ENCODE data around the gene TSPAN9. TPM values are rescaled to one million over a fixed set of nuclear protein-coding genes. Genes with fewer than 3 reads are reported as not detected.

TSPAN9 gene
- total and polyA plus RNA-seq, 11 donors: 70.0 to 387 (median 151) TPM

GRCh38 chr12:3246253-3246652 lies 169.1 kb downstream of the TSPAN9 start:
- H3K36me3 ChIP-seq: peaks cover 0 to 10% (median 0%) of the 10 kb centered on the region in 9 donors
- no peaks in the 10 kb centered on the region for H3K9me3 ChIP-seq
- no peak overlapping the region for H3K4me3 ChIP-seq
- 32 to 44% (median 41%) methylated on average over 4 of the region's 4 CpGs for WGBS, 4 donors
- H3K4me1 ChIP-seq: peaks cover 10 to 99% (median 78%) of the 10 kb centered on the region in 12 donors
- no peaks in the 10 kb centered on the region for H3K27me3 ChIP-seq
- DNase-seq (peak in 1 of 5 donors; percentile 60), ATAC-seq (no peak)
- intact Hi-C loops (cut with DNase I): no loop called here
- no peak for TF ChIP-seq POLR2A (IDR thresholded peaks at IDR 0.05)
- TF ChIP-seq, protein P1, sequence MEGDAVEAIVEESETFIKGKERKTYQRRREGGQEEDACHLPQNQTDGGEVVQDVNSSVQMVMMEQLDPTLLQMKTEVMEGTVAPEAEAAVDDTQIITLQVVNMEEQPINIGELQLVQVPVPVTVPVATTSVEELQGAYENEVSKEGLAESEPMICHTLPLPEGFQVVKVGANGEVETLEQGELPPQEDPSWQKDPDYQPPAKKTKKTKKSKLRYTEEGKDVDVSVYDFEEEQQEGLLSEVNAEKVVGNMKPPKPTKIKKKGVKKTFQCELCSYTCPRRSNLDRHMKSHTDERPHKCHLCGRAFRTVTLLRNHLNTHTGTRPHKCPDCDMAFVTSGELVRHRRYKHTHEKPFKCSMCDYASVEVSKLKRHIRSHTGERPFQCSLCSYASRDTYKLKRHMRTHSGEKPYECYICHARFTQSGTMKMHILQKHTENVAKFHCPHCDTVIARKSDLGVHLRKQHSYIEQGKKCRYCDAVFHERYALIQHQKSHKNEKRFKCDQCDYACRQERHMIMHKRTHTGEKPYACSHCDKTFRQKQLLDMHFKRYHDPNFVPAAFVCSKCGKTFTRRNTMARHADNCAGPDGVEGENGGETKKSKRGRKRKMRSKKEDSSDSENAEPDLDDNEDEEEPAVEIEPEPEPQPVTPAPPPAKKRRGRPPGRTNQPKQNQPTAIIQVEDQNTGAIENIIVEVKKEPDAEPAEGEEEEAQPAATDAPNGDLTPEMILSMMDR (IDR thresholded peaks at IDR 0.05): no peak
- H3K27ac ChIP-seq: peak overlapping the region in 11 of 12 donors; percentile 55 to 100 (median 93)

GRCh38 chr12:3247077-3247476 lies 169.9 kb downstream of the TSPAN9 start:
- no peak overlapping the region for H3K4me3 ChIP-seq
- intact Hi-C loops (cut with DNase I): no loop called here
- ATAC-seq (no peak), DNase-seq (no peak)
- 30 to 66% (median 39%) methylated on average over 11 of the region's 11 CpGs for WGBS, 4 donors
- H3K27ac ChIP-seq: peak overlapping the region in 11 of 12 donors; percentile 55 to 100 (median 93)
- peaks cover 0 to 10% (median 0%) of the 10 kb centered on the region in 9 donors for H3K36me3 ChIP-seq
- no peaks in the 10 kb centered on the region for H3K27me3 ChIP-seq
- H3K9me3 ChIP-seq: no peaks in the 10 kb centered on the region
- TF ChIP-seq, protein P1 (IDR thresholded peaks at IDR 0.05): no peak
- TF ChIP-seq POLR2A (IDR thresholded peaks at IDR 0.05): no peak
- peaks cover 10 to 99% (median 84%) of the 10 kb centered on the region in 12 donors for H3K4me1 ChIP-seq

- H3K4me1 ChIP-seq: peaks cover 10 to 98% (median 86%) of the 10 kb centered on the region in 12 donors
- H3K9me3 ChIP-seq: no peaks in the 10 kb centered on the region
- intact Hi-C loops (cut with DNase I): no loop called here
- ATAC-seq (no peak), DNase-seq (no peak)
- no peaks in the 10 kb centered on the region for H3K27me3 ChIP-seq
- no peak overlapping the region for H3K4me3 ChIP-seq
- 46 to 64% (median 57%) methylated on average over 9 of the region's 9 CpGs for WGBS, 4 donors
- no peak for TF ChIP-seq POLR2A (IDR thresholded peaks at IDR 0.05)
- TF ChIP-seq, protein P1 (IDR thresholded peaks at IDR 0.05): no peak
- H3K36me3 ChIP-seq: peaks cover 0 to 10% (median 0%) of the 10 kb centered on the region in 9 donors
- peak overlapping the region in 11 of 12 donors; percentile 32 to 100 (median 93) for H3K27ac ChIP-seq
These were observed 170.5 kb downstream of the TSPAN9 start for GRCh38 chr12:3247629-3248161.

GRCh38 chr12:3249081-3249800 lies 172.1 kb downstream of the TSPAN9 start:
- H3K36me3 ChIP-seq: peaks cover 0 to 10% (median 0%) of the 10 kb centered on the region in 9 donors
- H3K4me3 ChIP-seq: no peak overlapping the region
- intact Hi-C loops (cut with DNase I): no loop called here
- H3K9me3 ChIP-seq: no peaks in the 10 kb centered on the region
- H3K4me1 ChIP-seq: peaks cover 15 to 98% (median 86%) of the 10 kb centered on the region in 12 donors
- WGBS, 4 donors: 70 to 75% (median 72%) methylated on average over 16 of the region's 16 CpGs
- no peak for TF ChIP-seq POLR2A (IDR thresholded peaks at IDR 0.05)
- TF ChIP-seq, protein P1 (IDR thresholded peaks at IDR 0.05): no peak
- H3K27me3 ChIP-seq: no peaks in the 10 kb centered on the region
- DNase-seq: no peak
- ATAC-seq: no peak
- peak overlapping the region; percentile 48 to 100 (median 92) for H3K27ac ChIP-seq

Data from heart left ventricle (tissue), 16 donors.